Neural cell (in vitro differentiated cells): ENCODE measurements around the gene MRPS12.
A peak's percentile ranks its signal among the peaks of the same experiment; 100 is the strongest.

ENCODE experiments used
- EP300 ChIP-seq: fragments of 450-650 bp; conservative IDR thresholded peaks from 2 replicates; pipeline ENCODE4 v1.6.1; 2014; ENCODE audit warnings: antibody characterized with exemption, mild to moderate bottlenecking, moderate library complexity; ENCODE audit not compliant: poor library complexity, severe bottlenecking
- EZH2 ChIP-seq: fragments of 200-600, 300-800 bp; shearing (Covaris generic), sonication (generic); IDR thresholded peaks from 2 replicates; pipeline ENCODE4 v1.6.1; 2014; ENCODE audit warnings: antibody characterized with exemption, low read length, borderline replicate concordance, mild to moderate bottlenecking; ENCODE audit not compliant: insufficient read depth, poor library complexity, severe bottlenecking
- MXI1 ChIP-seq: fragments of 450-650 bp; conservative IDR thresholded peaks from 2 replicates; pipeline ENCODE4 v1.6.1; 2014; ENCODE audit warnings: antibody characterized with exemption, mild to moderate bottlenecking; ENCODE audit not compliant: poor library complexity, severe bottlenecking
- POLR2AphosphoS5 ChIP-seq: IDR thresholded peaks from 2 replicates; pipeline ENCODE4 v1.6.1; 2012
- TAF1 ChIP-seq: IDR thresholded peaks from 2 replicates; pipeline ENCODE4 v1.6.1; 2012; ENCODE audit warnings: low read depth
- TF ChIP-seq, protein P1 (sequence below): fragments of 450-650 bp; IDR thresholded peaks from 2 replicates; pipeline ENCODE4 v1.5.1; 2014; ENCODE audit warnings: antibody characterized with exemption, mild to moderate bottlenecking, moderate library complexity; ENCODE audit not compliant: poor library complexity, severe bottlenecking
- TF ChIP-seq, protein P2 (sequence below): IDR thresholded peaks from 2 replicates; pipeline ENCODE4 v1.6.1; 2012; ENCODE audit warnings: borderline replicate concordance

DNA sequence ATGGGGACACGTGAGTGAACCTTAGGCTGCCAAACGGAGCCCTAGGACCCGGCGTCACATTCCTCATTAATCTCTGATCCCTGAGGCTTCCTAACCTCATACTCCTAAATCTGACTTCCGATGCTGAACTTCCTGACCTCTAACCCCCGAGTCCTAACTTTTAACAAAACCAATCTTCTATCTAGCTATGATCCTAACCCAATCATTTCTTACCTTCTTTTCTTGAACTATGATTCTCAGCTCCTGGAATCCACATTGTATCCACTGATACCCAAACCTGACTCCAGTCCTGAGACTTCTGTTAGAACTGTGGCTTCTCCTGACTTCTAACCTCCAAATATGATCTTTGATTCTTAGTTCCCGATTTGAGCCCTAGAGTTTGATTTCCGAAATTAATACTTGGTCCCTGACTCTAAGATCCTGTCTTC is 30.5 kb upstream of the MRPS12 start:
- TF ChIP-seq, protein P1, sequence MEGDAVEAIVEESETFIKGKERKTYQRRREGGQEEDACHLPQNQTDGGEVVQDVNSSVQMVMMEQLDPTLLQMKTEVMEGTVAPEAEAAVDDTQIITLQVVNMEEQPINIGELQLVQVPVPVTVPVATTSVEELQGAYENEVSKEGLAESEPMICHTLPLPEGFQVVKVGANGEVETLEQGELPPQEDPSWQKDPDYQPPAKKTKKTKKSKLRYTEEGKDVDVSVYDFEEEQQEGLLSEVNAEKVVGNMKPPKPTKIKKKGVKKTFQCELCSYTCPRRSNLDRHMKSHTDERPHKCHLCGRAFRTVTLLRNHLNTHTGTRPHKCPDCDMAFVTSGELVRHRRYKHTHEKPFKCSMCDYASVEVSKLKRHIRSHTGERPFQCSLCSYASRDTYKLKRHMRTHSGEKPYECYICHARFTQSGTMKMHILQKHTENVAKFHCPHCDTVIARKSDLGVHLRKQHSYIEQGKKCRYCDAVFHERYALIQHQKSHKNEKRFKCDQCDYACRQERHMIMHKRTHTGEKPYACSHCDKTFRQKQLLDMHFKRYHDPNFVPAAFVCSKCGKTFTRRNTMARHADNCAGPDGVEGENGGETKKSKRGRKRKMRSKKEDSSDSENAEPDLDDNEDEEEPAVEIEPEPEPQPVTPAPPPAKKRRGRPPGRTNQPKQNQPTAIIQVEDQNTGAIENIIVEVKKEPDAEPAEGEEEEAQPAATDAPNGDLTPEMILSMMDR, result no peak
- TF ChIP-seq MXI1 (no peak), EZH2 (no peak), EP300 (no peak), POLR2AphosphoS5 (peak; percentile 36), TAF1 (peak; percentile 17)
- TF ChIP-seq, protein P2, sequence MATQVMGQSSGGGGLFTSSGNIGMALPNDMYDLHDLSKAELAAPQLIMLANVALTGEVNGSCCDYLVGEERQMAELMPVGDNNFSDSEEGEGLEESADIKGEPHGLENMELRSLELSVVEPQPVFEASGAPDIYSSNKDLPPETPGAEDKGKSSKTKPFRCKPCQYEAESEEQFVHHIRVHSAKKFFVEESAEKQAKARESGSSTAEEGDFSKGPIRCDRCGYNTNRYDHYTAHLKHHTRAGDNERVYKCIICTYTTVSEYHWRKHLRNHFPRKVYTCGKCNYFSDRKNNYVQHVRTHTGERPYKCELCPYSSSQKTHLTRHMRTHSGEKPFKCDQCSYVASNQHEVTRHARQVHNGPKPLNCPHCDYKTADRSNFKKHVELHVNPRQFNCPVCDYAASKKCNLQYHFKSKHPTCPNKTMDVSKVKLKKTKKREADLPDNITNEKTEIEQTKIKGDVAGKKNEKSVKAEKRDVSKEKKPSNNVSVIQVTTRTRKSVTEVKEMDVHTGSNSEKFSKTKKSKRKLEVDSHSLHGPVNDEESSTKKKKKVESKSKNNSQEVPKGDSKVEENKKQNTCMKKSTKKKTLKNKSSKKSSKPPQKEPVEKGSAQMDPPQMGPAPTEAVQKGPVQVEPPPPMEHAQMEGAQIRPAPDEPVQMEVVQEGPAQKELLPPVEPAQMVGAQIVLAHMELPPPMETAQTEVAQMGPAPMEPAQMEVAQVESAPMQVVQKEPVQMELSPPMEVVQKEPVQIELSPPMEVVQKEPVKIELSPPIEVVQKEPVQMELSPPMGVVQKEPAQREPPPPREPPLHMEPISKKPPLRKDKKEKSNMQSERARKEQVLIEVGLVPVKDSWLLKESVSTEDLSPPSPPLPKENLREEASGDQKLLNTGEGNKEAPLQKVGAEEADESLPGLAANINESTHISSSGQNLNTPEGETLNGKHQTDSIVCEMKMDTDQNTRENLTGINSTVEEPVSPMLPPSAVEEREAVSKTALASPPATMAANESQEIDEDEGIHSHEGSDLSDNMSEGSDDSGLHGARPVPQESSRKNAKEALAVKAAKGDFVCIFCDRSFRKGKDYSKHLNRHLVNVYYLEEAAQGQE, result no peak
